ENCODE data around the gene SOBP.

The SOBP gene

GRCh38 chr6:107657373-107657754 lies 167.4 kb downstream of the SOBP start:
- Mint-ChIP-seq H3K4me3 (peak overlapping the region; percentile 58), H3K9me3 (no peaks in the 10 kb centered on the region), H3K27ac (peak overlapping the region; percentile 13), H3K36me3 (ENCODE audit: low read depth) (no peaks in the 10 kb centered on the region), H3K4me1 (peaks cover 40% of the 10 kb centered on the region), H3K27me3 (no peaks in the 10 kb centered on the region)
- no peak for DNase-seq
- no peak for ATAC-seq

- ATAC-seq (peak; percentile 98), DNase-seq (peak; percentile 67)
- Mint-ChIP-seq H3K27ac (peak overlapping the region; percentile 73), H3K9me3 (no peaks in the 10 kb centered on the region), H3K4me3 (peak overlapping the region; percentile 58), H3K4me1 (peaks cover 40% of the 10 kb centered on the region), H3K27me3 (no peaks in the 10 kb centered on the region), H3K36me3 (ENCODE audit: low read depth) (no peaks in the 10 kb centered on the region)
These were observed 168.0 kb downstream of the SOBP start for GRCh38 chr6:107657755-107658461.

GRCh38 chr6:107658920-107659865 lies 169.3 kb downstream of the SOBP start:
- H3K27ac Mint-ChIP-seq = no peak overlapping the region
- peaks cover 40% of the 10 kb centered on the region for H3K4me1 Mint-ChIP-seq
- H3K27me3 Mint-ChIP-seq = no peaks in the 10 kb centered on the region
- ATAC-seq = no peak
- no peak overlapping the region for H3K4me3 Mint-ChIP-seq
- DNase-seq = no peak
- H3K36me3 Mint-ChIP-seq (ENCODE audit: low read depth) = no peaks in the 10 kb centered on the region
- H3K9me3 Mint-ChIP-seq = no peaks in the 10 kb centered on the region

GRCh38 chr6:107660839-107661238 lies 170.9 kb downstream of the SOBP start:
- Mint-ChIP-seq H3K27ac (no peak overlapping the region), H3K4me3 (no peak overlapping the region), H3K9me3 (no peaks in the 10 kb centered on the region), H3K4me1 (peaks cover 40% of the 10 kb centered on the region), H3K27me3 (no peaks in the 10 kb centered on the region), H3K36me3 (ENCODE audit: low read depth) (no peaks in the 10 kb centered on the region)
- ATAC-seq (no peak), DNase-seq (no peak)

GRCh38 chr6:107661291-107661690 lies 171.4 kb downstream of the SOBP start:
- ATAC-seq = no peak
- H3K4me1 Mint-ChIP-seq = peaks cover 35% of the 10 kb centered on the region
- H3K4me3 Mint-ChIP-seq = no peak overlapping the region
- no peaks in the 10 kb centered on the region for H3K27me3 Mint-ChIP-seq
- H3K36me3 Mint-ChIP-seq (ENCODE audit: low read depth) = no peaks in the 10 kb centered on the region
- H3K9me3 Mint-ChIP-seq = no peaks in the 10 kb centered on the region
- no peak overlapping the region for H3K27ac Mint-ChIP-seq
- DNase-seq = no peak

- ATAC-seq = no peak
- DNase-seq = no peak
- Mint-ChIP-seq H3K4me1 (peaks cover 25% of the 10 kb centered on the region), H3K36me3 (ENCODE audit: low read depth) (no peaks in the 10 kb centered on the region), H3K9me3 (no peaks in the 10 kb centered on the region), H3K27me3 (no peaks in the 10 kb centered on the region), H3K27ac (no peak overlapping the region), H3K4me3 (no peak overlapping the region)
These were observed 172.4 kb downstream of the SOBP start for GRCh38 chr6:107662333-107662732.

GRCh38 chr6:107663308-107663707 lies 173.4 kb downstream of the SOBP start:
- no peak for DNase-seq
- H3K4me1 Mint-ChIP-seq = peaks cover 15% of the 10 kb centered on the region
- H3K27me3 Mint-ChIP-seq = no peaks in the 10 kb centered on the region
- no peak overlapping the region for H3K27ac Mint-ChIP-seq
- H3K36me3 Mint-ChIP-seq (ENCODE audit: low read depth) = no peaks in the 10 kb centered on the region
- no peaks in the 10 kb centered on the region for H3K9me3 Mint-ChIP-seq
- ATAC-seq = no peak
- H3K4me3 Mint-ChIP-seq = no peak overlapping the region

GRCh38 chr6:107665382-107665781 lies 175.5 kb downstream of the SOBP start:
- Mint-ChIP-seq H3K27ac (no peak overlapping the region), H3K36me3 (ENCODE audit: low read depth) (no peaks in the 10 kb centered on the region), H3K4me3 (no peak overlapping the region), H3K27me3 (no peaks in the 10 kb centered on the region), H3K4me1 (peaks cover 15% of the 10 kb centered on the region), H3K9me3 (no peaks in the 10 kb centered on the region)
- ATAC-seq = no peak
- DNase-seq = no peak

- no peak for ATAC-seq
These were observed 176.4 kb downstream of the SOBP start for GRCh38 chr6:107666084-107666980.

GRCh38 chr6:107666981-107667601 lies 177.2 kb downstream of the SOBP start:
- ATAC-seq (no peak), DNase-seq (no peak)
- H3K27ac Mint-ChIP-seq = no peak overlapping the region
- no peaks in the 10 kb centered on the region for H3K36me3 Mint-ChIP-seq (ENCODE audit: low read depth)
- no peaks in the 10 kb centered on the region for H3K9me3 Mint-ChIP-seq
- no peak overlapping the region for H3K4me3 Mint-ChIP-seq
- H3K4me1 Mint-ChIP-seq = peaks cover 23% of the 10 kb centered on the region
- no peaks in the 10 kb centered on the region for H3K27me3 Mint-ChIP-seq

More at GRCh38 chr6:107666084-107666980, 176.4 kb downstream of the SOBP start:
- Mint-ChIP-seq H3K27me3 (no peaks in the 10 kb centered on the region), H3K27ac (no peak overlapping the region), H3K4me1 (peaks cover 21% of the 10 kb centered on the region), H3K9me3 (no peaks in the 10 kb centered on the region), H3K36me3 (ENCODE audit: low read depth) (no peaks in the 10 kb centered on the region), H3K4me3 (no peak overlapping the region)
- DNase-seq = no peak

GRCh38 chr6:107667790-107668189 lies 177.9 kb downstream of the SOBP start:
- no peaks in the 10 kb centered on the region for H3K36me3 Mint-ChIP-seq (ENCODE audit: low read depth)
- ATAC-seq = no peak
- no peaks in the 10 kb centered on the region for H3K27me3 Mint-ChIP-seq
- peaks cover 23% of the 10 kb centered on the region for H3K4me1 Mint-ChIP-seq
- no peaks in the 10 kb centered on the region for H3K9me3 Mint-ChIP-seq
- no peak overlapping the region for H3K27ac Mint-ChIP-seq
- no peak overlapping the region for H3K4me3 Mint-ChIP-seq
- DNase-seq = no peak

GRCh38 chr6:107668743-107669474 lies 179.0 kb downstream of the SOBP start:
- H3K27ac Mint-ChIP-seq = peak overlapping the region; percentile 50
- peaks cover 23% of the 10 kb centered on the region for H3K4me1 Mint-ChIP-seq
- no peaks in the 10 kb centered on the region for H3K36me3 Mint-ChIP-seq (ENCODE audit: low read depth)
- no peaks in the 10 kb centered on the region for H3K9me3 Mint-ChIP-seq
- no peak overlapping the region for H3K4me3 Mint-ChIP-seq
- H3K27me3 Mint-ChIP-seq = no peaks in the 10 kb centered on the region
- ATAC-seq = peak; percentile 83
- peak; percentile 50 for DNase-seq

GRCh38 chr6:107670792-107671199 lies 180.9 kb downstream of the SOBP start:
- Mint-ChIP-seq H3K27me3 (no peaks in the 10 kb centered on the region), H3K36me3 (ENCODE audit: low read depth) (no peaks in the 10 kb centered on the region), H3K4me3 (no peak overlapping the region), H3K27ac (peak overlapping the region; percentile 31), H3K9me3 (no peaks in the 10 kb centered on the region), H3K4me1 (peaks cover 23% of the 10 kb centered on the region)
- no peak for ATAC-seq
- DNase-seq = peak; percentile 36

Measured in activated naive CD8-positive, alpha-beta T cell treated with anti-CD3 and anti-CD28 coated beads, Interleukin-2, amount 50 U/mL, for 24 hours (primary cell).